GM12801 (cell line): ENCODE results near the gene PDLIM7.

Experiments used
- CTCF ChIP-seq: IDR thresholded peaks from one replicate; pipeline ENCODE4 v1.5.1; 2011; ENCODE audit warnings: control low read depth; ENCODE audit not compliant: insufficient read length; ENCODE audit errors: extremely low read depth

PDLIM7 gene

GRCh38 chr5:177508221-177508611, 10.8 kb upstream of the PDLIM7 start:
- no peak for TF ChIP-seq CTCF

- TF ChIP-seq CTCF: no peak
Observed at GRCh38 chr5:177507596-177508220, 10.3 kb upstream of the PDLIM7 start.

DNA sequence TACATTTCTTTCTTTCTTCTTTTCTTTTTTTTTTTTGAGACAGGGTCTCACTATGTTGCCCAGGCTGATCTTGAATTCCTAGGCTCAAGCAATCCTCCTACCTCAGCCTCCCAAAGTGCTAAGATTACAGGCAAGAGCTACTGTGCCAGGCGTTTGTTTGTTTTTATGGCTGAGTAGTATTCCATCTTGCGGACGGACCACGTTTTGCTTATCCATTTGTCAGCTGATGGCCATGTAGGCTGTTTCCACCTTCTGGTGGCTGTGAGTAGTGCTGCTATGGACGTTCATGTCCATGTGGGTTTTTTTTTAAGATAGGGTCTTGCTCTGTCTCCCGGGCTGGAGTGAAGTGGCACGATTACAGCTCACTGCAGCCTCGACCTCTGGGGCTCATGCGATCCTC, 9.8 kb upstream of the PDLIM7 start:
- no peak for TF ChIP-seq CTCF

DNA sequence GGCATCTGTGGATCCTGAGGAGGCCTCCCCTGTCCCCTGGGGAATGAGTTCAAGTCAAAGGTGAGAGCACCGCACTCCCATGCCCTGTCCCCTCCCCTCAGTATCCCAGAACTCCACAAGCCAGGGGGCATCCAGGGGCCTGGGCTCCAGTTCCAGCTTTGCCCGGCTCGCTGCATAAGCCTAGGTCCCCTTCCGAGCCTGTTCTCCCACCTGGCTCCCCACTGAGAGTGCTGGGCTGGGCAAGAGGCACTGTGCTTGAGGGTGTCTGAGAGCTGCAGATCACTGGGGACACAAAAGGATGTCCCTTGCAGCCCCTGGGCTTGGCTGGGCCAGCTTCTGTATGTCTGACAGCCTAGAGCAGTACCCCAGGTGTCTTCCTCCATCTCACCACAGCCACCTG, 7.7 kb upstream of the PDLIM7 start:
- TF ChIP-seq CTCF: no peak

DNA sequence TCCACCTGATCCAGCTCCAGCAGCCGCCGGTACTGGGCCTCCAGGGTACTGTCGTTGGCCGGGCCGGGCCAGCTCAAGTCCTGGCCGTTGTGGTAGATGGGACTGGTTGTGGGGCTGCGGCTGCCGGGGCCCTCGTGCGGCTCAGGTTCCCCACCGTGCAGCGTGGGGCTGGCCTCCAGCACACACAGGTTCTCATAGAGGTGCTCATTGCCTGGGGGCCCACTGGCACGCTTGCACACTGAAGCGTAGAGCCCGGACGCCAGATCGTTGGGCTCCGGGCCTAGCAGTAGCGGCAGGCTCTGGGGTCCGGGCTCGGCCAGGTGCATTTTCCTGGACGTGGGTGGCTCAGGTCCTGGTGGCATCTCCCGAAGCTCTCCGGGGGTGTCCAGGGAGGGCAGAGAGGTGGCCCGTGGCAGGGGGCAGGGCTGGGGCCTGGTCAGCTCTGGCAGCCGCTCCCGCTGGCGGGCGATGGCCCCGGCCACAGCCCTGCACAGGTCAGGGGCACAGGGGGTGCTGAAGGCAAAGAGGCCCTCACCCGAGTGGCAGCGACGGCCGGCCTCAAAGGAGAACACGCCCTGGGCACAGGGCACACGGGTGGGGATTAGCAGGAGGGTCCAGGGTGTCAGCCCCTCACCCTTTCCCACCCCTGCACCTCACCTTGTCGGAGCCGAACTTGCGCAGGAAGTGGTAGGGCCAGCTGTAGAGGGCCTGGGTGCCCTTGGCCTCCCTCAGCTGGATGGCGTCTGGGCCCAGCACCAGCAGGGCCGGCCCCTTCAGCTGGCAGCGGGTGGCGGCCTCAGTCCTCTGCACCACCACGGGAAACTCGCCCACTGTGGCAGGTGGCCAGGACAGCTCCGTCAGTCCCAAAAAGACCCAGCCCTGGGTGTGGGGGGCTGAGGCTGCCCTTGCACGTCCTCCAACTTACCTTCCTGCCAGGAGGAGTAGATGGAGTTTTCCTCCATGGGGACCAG, 7.0 kb upstream of the PDLIM7 start:
- no peak for TF ChIP-seq CTCF

DNA sequence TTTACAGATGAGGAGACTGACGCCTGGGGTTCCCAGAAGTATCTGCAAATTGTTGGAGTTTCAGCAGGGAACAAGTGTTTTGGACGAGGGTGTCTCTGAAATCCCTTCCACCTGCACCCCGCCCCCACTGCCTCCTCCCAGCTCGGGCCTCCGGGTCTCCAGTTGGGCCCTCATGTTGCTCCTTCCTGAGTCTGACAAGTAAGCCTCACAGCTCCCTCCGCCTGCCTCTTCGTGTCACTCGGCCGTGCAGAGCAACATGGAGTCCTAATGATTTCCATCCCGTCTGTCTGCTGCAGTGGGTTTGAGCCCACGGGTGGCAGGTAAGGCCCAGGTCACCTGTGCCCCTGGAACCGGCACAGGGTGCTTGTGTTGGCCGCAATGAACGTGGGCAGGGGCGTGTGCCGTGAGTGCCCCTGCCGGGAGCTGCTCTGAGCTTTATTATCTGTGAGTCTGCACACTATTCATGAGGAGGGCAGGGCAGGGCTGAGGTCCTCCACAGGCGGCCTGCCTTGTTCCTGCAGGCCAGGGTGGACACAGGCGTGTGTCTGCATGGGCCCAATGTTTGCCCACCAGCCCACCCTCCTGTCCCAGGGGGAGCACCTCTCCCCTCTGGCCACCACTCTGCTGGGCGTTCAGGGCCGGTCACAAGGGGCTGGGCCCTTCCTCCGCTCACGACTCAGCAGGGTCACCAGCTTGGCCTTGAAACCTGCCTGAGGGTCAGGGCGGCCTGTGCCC, 6.1 kb upstream of the PDLIM7 start:
- no peak for TF ChIP-seq CTCF

- TF ChIP-seq CTCF: no peak
Observed at GRCh38 chr5:177502886-177503285, 5.5 kb upstream of the PDLIM7 start.
